ENCODE data around the gene SPRY1.
A peak's percentile ranks its signal among the peaks of the same experiment; 100 is the strongest.

SPRY1 gene

GRCh38 chr4:123408471-123409084, 12.0 kb downstream of the SPRY1 start:
- no peak for DNase-seq (ENCODE audit: low read depth in 2 of 3, low spot score in 1 of 3)

- DNase-seq (ENCODE audit: low read depth in 2 of 3, low spot score in 1 of 3), result no peak
Observed at GRCh38 chr4:123409334-123409733, 12.7 kb downstream of the SPRY1 start.

- DNase-seq (ENCODE audit: low read depth in 2 of 3, low spot score in 1 of 3), result no peak
Observed at GRCh38 chr4:123411514-123411913, 14.9 kb downstream of the SPRY1 start.

- DNase-seq (ENCODE audit: low read depth in 2 of 3, low spot score in 1 of 3), result no peak
Observed at GRCh38 chr4:123412091-123412505, 15.5 kb downstream of the SPRY1 start.

- no peak for DNase-seq (ENCODE audit: low read depth in 2 of 3, low spot score in 1 of 3)
Observed at GRCh38 chr4:123412700-123413512, 16.3 kb downstream of the SPRY1 start.

- no peak for DNase-seq (ENCODE audit: low read depth in 2 of 3, low spot score in 1 of 3)
Observed at GRCh38 chr4:123415576-123415975, 19.0 kb downstream of the SPRY1 start.

- DNase-seq (ENCODE audit: low read depth in 2 of 3, low spot score in 1 of 3), result peak in 1 of 3 donors; percentile 17
Observed at GRCh38 chr4:123415977-123416376, 19.4 kb downstream of the SPRY1 start.

GRCh38 chr4:123417813-123418212, 21.2 kb downstream of the SPRY1 start:
- no peak for DNase-seq (ENCODE audit: low read depth in 2 of 3, low spot score in 1 of 3)

- no peak for DNase-seq (ENCODE audit: low read depth in 2 of 3, low spot score in 1 of 3)
Observed at GRCh38 chr4:123418351-123418931, 21.8 kb downstream of the SPRY1 start.

- DNase-seq (ENCODE audit: low read depth in 2 of 3, low spot score in 1 of 3), result no peak
Observed at GRCh38 chr4:123419885-123420755, 23.5 kb downstream of the SPRY1 start.

- DNase-seq (ENCODE audit: low read depth in 2 of 3, low spot score in 1 of 3), result no peak
Observed at GRCh38 chr4:123421227-123421936, 24.8 kb downstream of the SPRY1 start.

GRCh38 chr4:123421937-123422781, 25.6 kb downstream of the SPRY1 start:
- DNase-seq (ENCODE audit: low read depth in 2 of 3, low spot score in 1 of 3), result no peak

- no peak for DNase-seq (ENCODE audit: low read depth in 2 of 3, low spot score in 1 of 3)
Observed at GRCh38 chr4:123423819-123424218, 27.2 kb downstream of the SPRY1 start.

GRCh38 chr4:123427951-123428350, 31.4 kb downstream of the SPRY1 start:
- DNase-seq (ENCODE audit: low read depth in 2 of 3, low spot score in 1 of 3), result no peak

GRCh38 chr4:123430031-123430430, 33.4 kb downstream of the SPRY1 start:
- DNase-seq (ENCODE audit: low read depth in 2 of 3, low spot score in 1 of 3), result no peak

- no peak for DNase-seq (ENCODE audit: low read depth in 2 of 3, low spot score in 1 of 3)
Observed at GRCh38 chr4:123430501-123430900, 33.9 kb downstream of the SPRY1 start.

- DNase-seq (ENCODE audit: low read depth in 2 of 3, low spot score in 1 of 3), result no peak
Observed at GRCh38 chr4:123433573-123433972, 37.0 kb downstream of the SPRY1 start.

GRCh38 chr4:123433976-123434375, 37.4 kb downstream of the SPRY1 start:
- DNase-seq (ENCODE audit: low read depth in 2 of 3, low spot score in 1 of 3), result no peak

- no peak for DNase-seq (ENCODE audit: low read depth in 2 of 3, low spot score in 1 of 3)
Observed at GRCh38 chr4:123435246-123436113, 38.9 kb downstream of the SPRY1 start.
